GM18909 (cell line): ENCODE measurements around the gene SLC13A5.

ENCODE experiments used
- ATAC-seq: cut with Tn5 transposase; IDR thresholded peaks from one replicate; pipeline ENCODE4 v1.9.1; 2021; ENCODE audit warnings: mild to moderate bottlenecking; ENCODE audit not compliant: unreplicated experiment, poor library complexity

The SLC13A5 gene

GRCh38 chr17:6684881-6685767, 28.0 kb downstream of the SLC13A5 start:
- no peak for ATAC-seq

- no peak for ATAC-seq
Measured at GRCh38 chr17:6684460-6684783, 28.7 kb downstream of the SLC13A5 start.

GRCh38 chr17:6683730-6684459, 29.3 kb downstream of the SLC13A5 start:
- no peak for ATAC-seq

- no peak for ATAC-seq
Measured at GRCh38 chr17:6683081-6683684, 30.0 kb downstream of the SLC13A5 start.

GRCh38 chr17:6682339-6682738, 30.8 kb downstream of the SLC13A5 start:
- no peak for ATAC-seq

- no peak for ATAC-seq
Measured at GRCh38 chr17:6681671-6682070, 31.5 kb downstream of the SLC13A5 start.

- no peak for ATAC-seq
Measured at GRCh38 chr17:6681176-6681575, 32.0 kb downstream of the SLC13A5 start.

GRCh38 chr17:6679241-6679640, 33.9 kb downstream of the SLC13A5 start:
- ATAC-seq: no peak

GRCh38 chr17:6677946-6678345, 35.2 kb downstream of the SLC13A5 start:
- ATAC-seq: no peak

GRCh38 chr17:6677158-6677831, 35.9 kb downstream of the SLC13A5 start:
- ATAC-seq: no peak

GRCh38 chr17:6676802-6677157, 36.4 kb downstream of the SLC13A5 start:
- no peak for ATAC-seq

- no peak for ATAC-seq
Measured at GRCh38 chr17:6675201-6675825, 37.9 kb downstream of the SLC13A5 start.

- ATAC-seq: no peak
Measured at GRCh38 chr17:6674586-6674985, 38.6 kb downstream of the SLC13A5 start.

- ATAC-seq: no peak
Measured at GRCh38 chr17:6671431-6671830, 41.7 kb downstream of the SLC13A5 start.

GRCh38 chr17:6670999-6671398, 42.2 kb downstream of the SLC13A5 start:
- no peak for ATAC-seq

- ATAC-seq: no peak
Measured at GRCh38 chr17:6670571-6670970, 42.6 kb downstream of the SLC13A5 start.

GRCh38 chr17:6669479-6670212, 43.5 kb downstream of the SLC13A5 start:
- ATAC-seq: no peak

- ATAC-seq: no peak
Measured at GRCh38 chr17:6668727-6669425, 44.3 kb downstream of the SLC13A5 start.

GRCh38 chr17:6668219-6668618, 45.0 kb downstream of the SLC13A5 start:
- no peak for ATAC-seq
